Stimulated activated CD8-positive, alpha-beta memory T cell treated with anti-CD3 and anti-CD28 coated beads, Interleukin-7, amount 100 ng/mL, for 48 hours (primary cell): Measurements from ENCODE around the gene KHDC1.
"Not testable (repeated sequence)": the region's sequence is repeated elsewhere in the genome, so short reads cannot be mapped to it uniquely, and the experiment has no call there.

Experiments used
- DNase-seq, 2 donors: peaks; one replicate each; pipeline ENCODE4 v3.0.0-alpha.2; 2020; ENCODE audit warnings: low read depth in 1 of 2; ENCODE audit errors: extremely low read depth in 1 of 2

KHDC1 gene, protein sequence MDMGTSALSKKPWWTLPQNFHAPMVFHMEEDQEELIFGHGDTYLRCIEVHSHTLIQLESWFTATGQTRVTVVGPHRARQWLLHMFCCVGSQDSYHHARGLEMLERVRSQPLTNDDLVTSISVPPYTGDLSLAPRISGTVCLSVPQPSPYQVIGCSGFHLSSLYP

DNA sequence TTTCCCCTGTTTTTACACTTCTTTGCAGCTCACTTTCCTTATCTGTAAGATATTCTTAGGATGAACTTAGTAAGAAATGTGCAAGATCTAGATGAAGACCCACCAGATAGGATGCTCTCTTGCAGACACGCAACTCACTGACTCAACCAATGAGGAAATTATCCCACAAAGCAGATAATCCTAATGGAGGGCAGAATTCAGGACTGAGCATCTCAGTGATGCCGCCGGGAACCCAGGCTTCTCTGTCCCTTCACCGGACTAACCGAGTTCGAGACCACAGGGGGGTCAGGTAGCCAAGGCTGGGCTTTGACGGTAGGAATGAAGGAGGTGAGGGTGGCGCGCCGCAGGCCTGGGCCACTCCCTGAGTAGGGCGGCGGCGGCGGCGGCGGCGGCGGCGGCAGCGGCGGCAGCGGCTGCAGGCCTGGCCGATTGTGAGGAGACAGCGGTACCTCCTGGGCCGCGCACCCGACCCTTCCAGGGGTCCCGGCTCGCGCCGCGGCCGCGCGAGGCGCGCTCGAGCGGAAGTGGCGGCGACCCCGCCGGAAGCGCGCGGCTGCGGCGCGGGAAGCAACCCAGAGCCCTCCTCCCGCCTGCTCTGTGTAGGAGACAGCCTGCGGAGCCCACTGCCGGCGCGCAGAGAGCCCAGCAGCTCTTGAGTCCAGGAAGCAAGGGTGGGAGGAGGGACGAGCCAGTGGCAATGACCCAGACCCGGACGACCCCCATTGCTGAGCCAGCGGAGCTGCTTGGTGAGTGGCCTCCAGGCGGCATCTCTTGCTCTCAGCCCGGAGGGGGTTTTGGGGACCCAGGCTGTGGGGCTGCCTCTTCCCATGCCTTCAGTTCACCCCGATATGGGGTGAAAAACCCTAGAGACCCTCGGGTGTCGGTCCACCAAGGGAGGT is at the start of gene KHDC1:
TSS of gene KHDC1 (minus strand) at position 526 of the 899 bp plus-strand sequence. CDS start 20,679 bp downstream, outside the sequence.
- peak; percentile 42 to 45 for DNase-seq

DNA sequence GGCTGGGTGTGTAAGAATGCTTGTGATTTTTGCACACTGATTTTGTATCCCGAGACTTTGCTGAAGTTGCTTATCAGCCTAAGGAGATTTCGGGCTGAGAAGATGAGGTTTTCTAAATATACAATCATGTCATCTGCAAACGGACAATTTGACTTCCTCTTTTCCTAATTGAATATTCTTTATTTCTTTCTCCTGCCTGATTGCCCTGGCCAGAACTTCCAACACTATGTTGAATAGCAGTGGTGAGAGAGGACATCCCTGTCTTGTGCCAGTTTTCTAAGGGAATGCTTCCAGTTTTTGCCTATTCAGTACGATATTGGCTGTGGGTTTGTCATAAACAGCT is 47.5 kb upstream of the KHDC1 start:
- DNase-seq, result not testable (repeated sequence)

DNA sequence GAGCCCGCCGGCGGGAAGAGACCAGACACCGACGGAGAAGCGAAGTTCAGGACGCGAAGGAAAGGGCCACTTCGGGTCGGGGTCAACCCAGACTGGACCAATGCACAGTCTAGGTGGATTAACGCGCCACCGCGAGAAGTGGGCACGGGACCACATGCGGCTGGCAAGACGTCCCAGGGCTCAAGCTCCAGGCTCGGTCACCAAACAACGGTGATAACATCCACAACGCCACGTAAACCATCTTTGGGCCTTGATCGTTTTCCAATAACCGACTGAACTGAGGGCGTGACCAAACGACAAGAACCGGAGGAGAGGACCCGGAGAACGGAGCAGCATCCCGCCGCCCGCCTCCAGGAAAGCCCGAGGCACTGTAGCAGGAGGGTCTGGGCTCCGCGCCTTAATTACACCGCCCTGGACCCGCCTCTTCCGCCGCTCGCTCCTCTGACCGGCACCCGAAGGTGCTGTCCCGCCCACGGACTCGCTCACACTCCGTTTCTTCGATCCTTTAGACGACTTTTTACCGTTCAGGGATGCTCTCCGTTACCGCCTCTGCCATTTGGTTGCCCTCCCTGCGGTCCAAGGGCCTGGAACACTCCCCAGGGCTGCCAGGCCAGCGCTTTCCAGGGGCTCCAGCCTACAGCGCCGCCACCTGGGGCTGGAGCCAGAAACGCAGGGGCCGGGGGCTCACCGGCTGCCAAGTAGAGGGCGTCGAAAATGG is 46.9 kb upstream of the KHDC1 start:
- DNase-seq, result peak; percentile 37 to 56

DNA sequence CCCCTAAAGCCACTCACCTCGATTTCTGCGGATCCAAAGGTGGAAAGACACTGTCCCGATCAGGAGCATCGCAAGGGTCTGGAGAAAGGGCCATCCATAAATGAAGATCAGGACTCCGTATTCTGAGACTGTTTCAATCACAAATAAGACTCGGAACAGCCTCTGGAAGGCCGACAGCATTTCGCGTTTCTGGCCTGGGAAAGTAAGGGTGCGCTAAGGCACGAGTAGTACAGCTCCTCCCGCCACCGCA is 46.5 kb upstream of the KHDC1 start:
- DNase-seq, result no peak

DNA sequence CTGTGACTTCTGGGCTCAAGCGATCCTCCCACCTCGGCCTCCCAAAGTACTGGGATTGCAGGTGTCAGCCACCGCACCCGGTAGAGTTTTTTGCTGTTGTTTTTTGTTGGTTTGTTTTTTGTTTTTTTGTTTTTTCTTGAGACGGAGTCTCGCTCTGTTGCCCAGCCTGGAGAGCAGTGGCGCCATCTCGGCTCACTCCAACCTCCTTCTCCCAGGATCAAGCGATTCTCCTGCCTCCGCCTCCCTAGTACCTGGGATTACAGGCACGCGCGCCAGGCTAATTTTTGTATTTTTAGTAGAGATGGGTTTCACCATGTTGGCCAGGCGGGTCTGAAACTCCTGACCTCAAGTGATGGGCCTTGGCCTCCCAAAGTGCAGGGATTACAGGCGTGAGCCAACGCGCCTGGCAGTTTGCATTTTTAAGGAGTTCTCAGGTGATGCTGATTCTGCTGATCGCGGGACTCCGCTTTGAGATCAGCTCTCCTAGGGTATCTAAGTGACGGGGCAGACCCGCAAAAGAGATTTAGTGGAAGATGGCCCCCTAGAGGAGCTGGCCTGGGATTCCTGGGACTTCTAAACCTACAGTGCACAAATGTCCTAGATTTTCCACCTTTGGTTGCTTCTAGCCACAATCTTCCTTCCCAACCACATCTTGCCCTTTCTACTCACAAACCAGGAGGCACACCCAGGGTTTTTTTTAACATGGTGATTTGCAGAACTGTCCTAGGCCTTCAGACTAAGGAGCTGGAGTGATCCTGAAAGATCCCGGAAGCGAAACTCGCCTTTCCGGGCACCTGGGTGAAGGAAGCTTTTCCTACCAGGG is 45.9 kb upstream of the KHDC1 start:
- no peak for DNase-seq

DNA sequence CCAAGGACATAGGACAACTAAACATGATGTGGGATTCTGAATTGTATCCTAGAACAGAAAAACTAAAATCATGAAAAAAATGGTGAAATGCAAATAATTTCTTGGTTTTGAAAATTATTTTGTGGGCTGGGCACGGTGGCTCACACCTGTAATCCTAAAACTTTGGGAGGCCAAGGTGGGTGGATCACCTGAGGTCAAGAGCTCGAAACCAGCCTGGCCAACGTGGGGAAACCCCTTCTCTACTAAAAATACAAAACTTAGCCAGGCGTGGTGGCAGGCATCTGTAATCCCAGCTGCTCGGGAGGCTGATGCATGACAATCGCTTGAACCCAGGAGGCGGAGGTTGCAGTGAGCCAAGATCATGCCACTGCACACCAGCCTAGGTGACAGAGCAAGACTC is 40.8 kb upstream of the KHDC1 start:
- DNase-seq, result not testable (repeated sequence)

DNA sequence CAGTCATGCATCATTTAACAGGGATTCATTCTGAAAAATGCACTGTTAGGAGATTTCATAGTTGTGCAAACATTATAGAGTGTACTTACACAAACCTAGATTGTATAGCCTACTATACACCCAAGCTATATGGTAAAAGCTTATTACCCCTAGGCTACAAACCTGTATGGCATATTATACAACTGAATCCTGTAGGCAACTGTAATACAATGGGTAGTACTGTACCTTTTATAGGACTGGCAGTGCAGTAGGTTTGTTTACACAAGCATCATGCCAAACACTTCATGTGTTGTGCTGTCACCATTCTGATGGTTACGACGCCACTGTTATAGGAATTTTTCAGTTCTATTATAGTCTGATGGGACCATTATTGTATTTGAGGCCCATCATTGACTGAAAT is 39.3 kb upstream of the KHDC1 start:
- DNase-seq, result no peak

DNA sequence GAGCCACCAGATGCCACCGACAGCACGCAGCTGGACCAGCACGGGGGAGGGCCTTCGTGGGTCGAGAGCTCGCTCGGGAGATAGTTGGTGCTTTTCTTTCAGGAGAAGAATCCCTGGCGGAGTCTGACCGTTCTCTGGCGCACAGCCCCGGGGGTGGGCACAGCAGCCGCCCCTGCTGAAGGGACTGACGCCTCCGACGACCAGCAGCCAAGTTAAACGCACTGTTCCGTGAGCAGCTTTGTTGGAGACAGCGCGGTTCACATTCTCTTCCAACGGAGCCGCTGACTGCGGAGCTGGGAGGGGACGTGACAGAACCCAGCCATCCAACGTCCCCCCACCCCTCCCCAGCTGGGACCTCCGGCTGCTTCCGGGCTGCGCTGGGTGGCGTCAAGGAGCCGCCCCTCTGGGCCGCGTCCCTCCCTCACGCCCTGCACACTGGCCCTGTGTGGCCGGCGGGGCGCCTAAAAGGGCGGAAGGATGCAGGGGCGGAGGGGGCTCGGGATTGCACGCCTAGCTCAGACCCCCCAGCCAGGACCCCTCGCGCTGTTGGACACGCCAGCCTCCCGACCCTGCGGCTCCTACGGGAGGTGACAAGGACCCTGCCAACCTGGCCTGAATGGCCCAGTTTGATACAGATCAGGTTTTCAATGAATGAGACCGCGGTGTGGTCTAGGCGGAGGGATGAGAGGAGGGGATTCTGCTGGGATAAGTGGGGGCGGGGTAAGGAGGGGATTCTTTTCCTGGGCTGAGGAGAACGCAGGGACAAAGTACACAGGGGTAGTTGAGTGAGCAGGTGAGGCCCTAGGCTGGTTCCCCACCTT is 36.4 kb upstream of the KHDC1 start:
- DNase-seq, result no peak

DNA sequence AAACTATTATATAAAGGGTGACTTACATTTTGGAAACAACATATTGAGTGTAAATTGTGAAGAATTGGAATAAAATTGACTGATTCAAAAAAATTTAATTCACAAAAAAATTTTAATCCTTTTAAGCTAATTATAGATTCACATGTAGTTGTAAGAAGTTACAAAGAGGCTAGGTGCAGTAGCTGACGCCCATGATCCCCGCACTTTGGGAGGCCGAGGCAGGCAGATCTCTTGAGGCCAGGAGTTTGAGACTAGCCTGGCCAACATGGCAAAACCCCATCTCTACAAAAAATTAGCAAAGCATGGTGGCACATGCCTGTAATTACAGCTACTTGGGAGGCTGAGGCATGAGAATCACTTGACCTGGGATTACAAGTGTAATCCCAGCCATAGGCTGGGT is 30.3 kb upstream of the KHDC1 start:
- DNase-seq, result no peak

DNA sequence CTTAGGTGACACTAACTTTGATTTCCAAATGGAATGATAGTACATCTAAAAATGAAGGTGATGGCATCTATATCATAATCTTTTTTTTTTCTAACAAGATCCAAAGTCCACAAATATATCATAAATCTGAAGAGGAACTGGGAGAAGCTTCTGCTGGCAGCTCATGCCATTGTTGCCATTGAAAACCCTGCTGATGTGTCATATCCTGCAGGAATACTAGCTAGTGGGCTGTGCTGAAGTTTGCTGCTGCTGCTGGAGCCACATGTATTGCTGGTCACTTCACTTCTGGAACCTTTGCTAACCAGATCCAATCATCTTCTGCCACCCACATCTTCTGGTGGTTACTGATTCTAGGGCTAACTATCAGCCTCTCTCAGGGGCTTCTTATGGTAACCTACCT is 27.4 kb upstream of the KHDC1 start:
- no peak for DNase-seq

DNA sequence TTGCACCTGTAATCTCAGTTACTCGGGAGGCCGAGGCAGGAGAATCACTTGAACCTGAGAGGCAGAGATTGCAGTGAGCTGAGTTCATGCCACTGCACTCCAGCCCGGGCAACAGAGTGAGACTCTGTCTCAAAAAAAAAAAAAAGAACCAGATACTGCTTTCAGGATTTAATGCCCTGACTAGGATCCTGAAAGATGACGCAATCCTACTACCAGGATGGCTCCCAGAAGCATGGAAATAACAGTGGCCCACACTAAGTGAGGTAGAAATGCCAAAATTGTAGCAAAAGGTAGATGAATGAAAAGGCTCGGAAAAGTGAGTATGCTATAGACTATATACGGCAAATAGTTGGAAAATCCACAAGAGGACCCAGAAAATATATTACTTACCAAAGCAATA is 23.8 kb upstream of the KHDC1 start:
- no peak for DNase-seq

DNA sequence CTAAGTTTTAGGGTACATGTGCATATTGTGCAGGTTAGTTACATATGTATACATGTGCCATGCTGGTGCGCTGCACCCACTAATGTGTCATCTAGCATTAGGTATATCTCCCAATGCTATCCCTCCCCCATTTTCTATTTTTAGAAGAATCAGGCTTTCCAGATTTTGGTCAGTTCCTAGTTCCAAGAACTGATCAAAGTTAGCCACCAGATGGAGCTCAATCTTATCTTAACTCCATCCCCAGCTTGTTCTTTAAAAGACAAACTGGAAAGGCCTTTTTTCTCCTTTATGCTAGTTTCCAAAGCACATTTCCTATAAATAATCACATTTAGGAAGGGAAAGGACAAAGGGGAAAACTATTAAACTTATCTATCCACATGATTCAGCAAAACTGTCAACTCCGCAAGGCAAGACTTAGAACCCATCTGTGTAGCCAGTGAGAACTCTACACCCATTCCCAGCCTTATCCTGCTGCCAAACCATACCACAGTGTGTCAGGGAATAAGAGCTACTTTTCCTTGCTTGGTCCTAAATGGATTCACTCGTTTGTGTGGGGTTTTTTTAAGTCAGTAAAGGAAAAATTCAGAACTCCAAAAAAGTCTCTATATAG is 22.8 kb upstream of the KHDC1 start:
- DNase-seq, result no peak

DNA sequence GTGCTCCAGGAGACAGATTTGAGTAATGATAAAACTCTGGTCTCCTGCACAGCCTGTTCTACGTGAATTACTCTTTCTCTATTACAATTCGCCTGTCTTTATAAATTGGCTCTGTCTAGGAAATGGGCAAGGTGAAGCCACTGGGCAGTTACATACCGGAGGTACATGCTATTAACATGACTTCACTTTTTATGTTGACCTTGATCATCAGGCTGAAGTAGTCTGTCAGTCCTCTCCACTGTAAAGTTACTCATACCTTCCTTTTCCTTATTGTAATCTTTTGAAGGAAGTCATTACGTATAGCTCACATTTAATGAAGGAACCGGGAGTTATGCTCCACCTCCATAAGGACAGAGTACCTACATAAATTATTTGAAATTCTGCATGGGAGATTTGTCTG is 19.9 kb upstream of the KHDC1 start:
- no peak for DNase-seq

DNA sequence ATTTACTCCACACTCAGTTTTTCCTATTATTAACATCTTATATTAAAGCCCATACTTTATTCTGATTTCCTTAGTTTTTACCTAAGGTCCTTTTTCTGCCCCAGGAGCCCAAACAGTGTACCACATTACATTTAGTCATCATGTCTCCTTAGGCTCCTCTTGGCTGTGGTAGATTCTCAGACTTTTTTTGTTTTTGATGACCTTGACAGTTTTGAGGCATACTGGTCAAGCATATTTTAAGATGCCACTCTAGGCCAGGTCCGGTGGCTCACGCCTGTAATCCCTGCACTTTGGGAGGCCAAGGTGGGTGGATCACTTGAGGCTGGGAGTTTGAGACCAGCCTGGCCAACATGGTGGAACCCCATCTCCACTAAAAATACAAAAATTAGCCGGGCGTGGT is 18.7 kb upstream of the KHDC1 start:
- not testable (repeated sequence) for DNase-seq

DNA sequence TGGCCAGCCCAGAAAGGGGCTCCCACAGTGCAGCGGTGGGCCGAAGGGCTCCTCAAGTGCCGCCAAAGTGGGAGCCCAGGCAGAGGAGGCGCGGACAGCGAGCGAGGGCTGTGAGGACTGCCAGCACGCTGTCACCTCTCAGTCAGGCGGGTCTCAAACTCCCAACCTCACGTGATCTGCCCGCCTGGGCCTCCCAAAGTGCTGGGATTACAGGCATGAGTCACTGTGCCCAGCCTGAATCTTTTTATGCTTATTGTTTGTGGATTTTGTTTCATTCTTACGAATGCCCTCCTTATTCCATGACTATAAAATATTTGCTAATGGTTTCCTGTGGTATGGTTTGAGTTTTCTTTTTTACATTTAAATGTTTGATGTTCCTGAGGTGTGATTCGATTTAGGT is 6.3 kb upstream of the KHDC1 start:
- not testable (repeated sequence) for DNase-seq

DNA sequence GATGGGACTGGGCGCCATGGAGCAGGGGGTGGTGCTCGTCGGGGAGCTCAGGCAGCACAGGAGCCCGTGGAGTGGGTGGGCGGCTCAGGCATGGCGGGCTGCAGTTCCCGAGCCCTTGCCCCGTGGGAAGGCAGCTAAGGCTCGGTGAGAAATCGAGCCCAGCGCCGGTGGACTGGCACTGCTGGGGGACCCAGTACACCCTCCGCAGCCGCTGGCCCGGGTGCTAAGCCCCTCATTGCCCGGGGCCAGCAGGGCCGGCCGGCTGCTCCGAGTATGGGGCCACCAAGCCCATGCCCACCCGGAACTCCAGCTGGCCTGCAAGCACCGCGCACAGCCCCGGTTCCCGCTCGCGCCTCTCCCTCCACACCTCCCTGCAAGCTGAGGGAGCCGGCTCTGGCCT is 5.9 kb upstream of the KHDC1 start:
- not testable (repeated sequence) for DNase-seq

DNA sequence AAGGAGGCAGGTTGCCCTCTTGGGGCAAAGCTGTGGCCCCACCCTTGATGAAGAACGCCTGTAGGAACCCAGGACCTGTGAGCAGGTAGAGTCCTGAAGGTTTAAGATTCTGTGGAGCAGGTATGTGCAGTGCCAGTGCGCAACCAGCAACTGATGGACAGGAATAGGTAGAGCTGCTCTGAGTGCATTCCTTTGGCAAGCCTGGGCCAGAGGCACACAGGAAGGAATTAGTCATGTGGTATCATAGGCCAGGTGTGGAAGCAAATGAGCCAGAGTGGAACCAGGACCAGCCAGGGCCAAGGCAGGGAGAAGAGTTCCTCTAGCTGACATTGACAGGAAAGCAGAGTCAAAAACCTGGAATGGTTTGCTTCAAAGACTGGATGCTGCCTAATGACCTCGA is 1.4 kb upstream of the KHDC1 start:
- no peak for DNase-seq

DNA sequence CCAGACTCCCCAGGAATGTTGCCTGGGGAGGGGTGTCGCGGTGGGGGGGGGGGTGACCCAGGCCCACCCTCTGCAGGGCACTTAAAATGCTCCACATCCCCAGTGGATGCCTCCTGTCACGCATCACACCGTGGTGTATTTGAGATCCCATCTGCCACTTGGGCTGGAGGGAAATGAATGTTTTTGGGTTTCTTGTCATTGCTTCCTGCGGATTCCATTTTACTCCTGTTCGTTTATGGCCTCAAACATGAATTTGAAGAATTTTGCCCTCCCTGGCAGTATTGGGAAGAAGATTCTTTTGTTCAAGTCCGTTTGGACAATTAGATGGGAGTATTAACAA is 544 bp upstream of the KHDC1 start:
- DNase-seq, result no peak

DNA sequence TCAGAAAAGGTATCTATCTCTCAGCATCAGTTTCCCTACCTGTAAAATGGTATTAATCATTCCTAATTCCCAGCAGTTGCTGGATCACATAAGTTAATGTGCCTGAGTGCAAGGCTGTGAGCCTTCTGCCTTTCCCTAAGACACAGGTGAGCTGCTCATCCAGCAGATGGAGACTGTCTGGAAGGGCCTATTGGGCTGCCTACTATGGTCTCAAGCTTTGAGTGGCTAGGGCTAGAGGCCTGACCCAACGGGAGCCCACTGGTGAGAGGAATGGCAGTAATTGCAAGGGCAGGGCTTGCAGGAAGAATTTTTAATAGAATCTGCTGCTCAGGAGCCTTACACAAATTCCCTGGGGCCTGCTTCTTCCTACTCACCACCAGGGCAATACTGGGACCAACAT is 4.3 kb downstream of the KHDC1 start:
- DNase-seq, result no peak

DNA sequence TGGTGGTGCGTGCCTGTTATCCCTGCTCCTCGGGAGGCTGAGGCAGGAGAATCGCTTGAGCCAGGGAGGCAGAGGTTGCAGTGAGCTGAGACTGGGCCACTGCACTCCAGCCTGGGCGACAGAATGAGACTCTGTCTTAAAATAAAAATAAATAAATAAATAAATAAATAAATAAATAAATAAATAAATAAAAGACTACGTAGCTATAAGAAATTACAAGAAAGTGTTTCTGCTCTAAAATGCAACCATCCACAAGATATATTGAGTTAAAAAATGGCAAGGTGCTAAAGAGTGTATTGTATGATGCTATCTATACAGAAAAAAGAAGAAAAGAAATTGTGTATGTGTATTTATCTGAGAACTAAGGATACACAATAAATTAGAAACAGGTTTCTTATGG is 8.7 kb downstream of the KHDC1 start:
- DNase-seq, result not testable (repeated sequence)
